HEK293 (cell line): ENCODE measurements around the gene COL3A1.

Source experiments
- CTCF ChIP-seq: fragments of 450-650 bp; formaldehyde crosslinking; IDR thresholded peaks from 2 replicates; pipeline ENCODE4 v1.5.1; 2016; ENCODE audit warnings: missing biosample characterization, missing genetic modification characterization
- ZBTB8A ChIP-seq: fragments of 450-650 bp; formaldehyde crosslinking; IDR thresholded peaks from 2 replicates; pipeline ENCODE4 v1.5.1; 2016; ENCODE audit warnings: missing biosample characterization, missing genetic modification characterization
- ZNF24 ChIP-seq: fragments of 450-650 bp; formaldehyde crosslinking; IDR thresholded peaks from 2 replicates; pipeline ENCODE4 v1.5.1; 2016; ENCODE audit warnings: missing biosample characterization, missing genetic modification characterization

- TF ChIP-seq CTCF (tag by site-specific recombination), result no peak
- no peak for TF ChIP-seq ZNF24 (tag by site-specific recombination)
- no peak for TF ChIP-seq ZBTB8A (tag by site-specific recombination)
Observed at GRCh38 chr2:188974164-188974563, at the start of gene COL3A1.
